HEK293 (cell line): Measurements from ENCODE around the gene MYO7A.

Source experiments
- CTCF ChIA-PET: fragments of 350-600 bp; formaldehyde crosslinking; extraction: SDS; loops from one replicate; lab custom pipeline; 2021; ENCODE audit warnings: antibody characterized with exemption; lab: Yijun Ruan, JAX
- POLR2A ChIA-PET: fragments of 300-600 bp; formaldehyde crosslinking; extraction: SDS; loops from one replicate; lab custom pipeline; 2020; ENCODE audit warnings: antibody characterized with exemption, inconsistent platforms; lab: Yijun Ruan, JAX
- H3K27ac ChIP-seq: fragments of 200-500 bp; sonication (Bioruptor generic); 2 replicates; pipeline ENCODE4 v1.5.1; 2014; ENCODE audit warnings: low read depth, low read length, control low read depth, inconsistent platforms; ENCODE audit errors: extremely low read depth
- H3K36me3 ChIP-seq, 2 experiments: fragments of 200-500 bp in 1 of 2; sonication (Bioruptor generic) in 1 of 2; 1 replicate in 1 of 2; 2 replicates in 1 of 2; pipeline ENCODE4 v1.5.1; 2014 to 2017; ENCODE audit warnings: inconsistent platforms in 2 of 2, low read length in 2 of 2; ENCODE audit not compliant: control insufficient read depth in 2 of 2, insufficient read depth in 1 of 2
- H3K4me1 ChIP-seq: fragments of 200-500 bp; sonication (Bioruptor generic); 2 replicates; pipeline ENCODE4 v1.5.1; 2014; ENCODE audit warnings: mild to moderate bottlenecking, low read length, inconsistent platforms; ENCODE audit not compliant: control insufficient read depth, insufficient read depth
- H3K4me3 ChIP-seq: 2 replicates; pipeline ENCODE4 v1.5.1; 2011; ENCODE audit warnings: low read depth, mild to moderate bottlenecking, control low read depth, low read length, moderate library complexity
- H3K9me3 ChIP-seq: fragments of 200-500 bp; sonication (Bioruptor generic); 2 replicates; pipeline ENCODE4 v1.5.1; 2014; ENCODE audit warnings: low read depth, low read length, inconsistent platforms; ENCODE audit not compliant: control insufficient read depth, insufficient read depth
- KLF16 ChIP-seq: fragments of 450-650 bp; formaldehyde crosslinking; IDR thresholded peaks from 2 replicates; pipeline ENCODE4 v1.5.1; 2017; ENCODE audit warnings: missing biosample characterization, missing genetic modification characterization
- KLF8 ChIP-seq: fragments of 450-650 bp; formaldehyde crosslinking; IDR thresholded peaks from 2 replicates; pipeline ENCODE4 v1.5.1; 2016; ENCODE audit warnings: missing biosample characterization, missing genetic modification characterization
- REPIN1 ChIP-seq: fragments of 450-650 bp; formaldehyde crosslinking; IDR thresholded peaks from 2 replicates; pipeline ENCODE4 v1.5.1; 2017; ENCODE audit warnings: missing biosample characterization, missing genetic modification characterization, low read depth
- YY2 ChIP-seq: fragments of 450-650 bp; formaldehyde crosslinking; IDR thresholded peaks from 2 replicates; pipeline ENCODE4 v1.5.1; 2016; ENCODE audit warnings: missing biosample characterization, missing genetic modification characterization
- ZFP69B ChIP-seq: fragments of 450-650 bp; formaldehyde crosslinking; IDR thresholded peaks from 2 replicates; pipeline ENCODE4 v1.5.1; 2016; ENCODE audit warnings: missing biosample characterization, missing genetic modification characterization
- ZNF114 ChIP-seq: fragments of 450-650 bp; formaldehyde crosslinking; IDR thresholded peaks from 2 replicates; pipeline ENCODE4 v1.5.0; 2017; ENCODE audit warnings: missing biosample characterization, missing genetic modification characterization
- ZNF248 ChIP-seq: fragments of 450-650 bp; formaldehyde crosslinking; IDR thresholded peaks from 2 replicates; pipeline ENCODE4 v1.5.1; 2017; ENCODE audit warnings: missing biosample characterization, missing genetic modification characterization
- ZNF404 ChIP-seq: fragments of 450-650 bp; formaldehyde crosslinking; IDR thresholded peaks from 2 replicates; pipeline ENCODE4 v1.5.1; 2017; ENCODE audit warnings: missing biosample characterization, missing genetic modification characterization
- ZNF426 ChIP-seq: fragments of 450-650 bp; formaldehyde crosslinking; IDR thresholded peaks from 2 replicates; pipeline ENCODE4 v1.5.1; 2017; ENCODE audit warnings: missing biosample characterization, missing genetic modification characterization, mild to moderate bottlenecking, inconsistent platforms, moderate library complexity
- ZNF433 ChIP-seq: fragments of 450-650 bp; formaldehyde crosslinking; IDR thresholded peaks from 2 replicates; pipeline ENCODE4 v1.5.1; 2016; ENCODE audit warnings: missing biosample characterization, missing genetic modification characterization, low read depth
- ZNF473 ChIP-seq: fragments of 450-650 bp; formaldehyde crosslinking; IDR thresholded peaks from 2 replicates; pipeline ENCODE4 v1.5.1; 2017; ENCODE audit warnings: missing biosample characterization, missing genetic modification characterization
- ZNF521 ChIP-seq: fragments of 450-650 bp; formaldehyde crosslinking; IDR thresholded peaks from 2 replicates; pipeline ENCODE4 v1.5.1; 2017; ENCODE audit warnings: missing biosample characterization, mild to moderate bottlenecking, missing genetic modification characterization
- ZNF530 ChIP-seq: fragments of 450-650 bp; formaldehyde crosslinking; IDR thresholded peaks from 2 replicates; pipeline ENCODE4 v1.5.1; 2016; ENCODE audit warnings: low read depth, missing biosample characterization, missing genetic modification characterization
- ZNF549 ChIP-seq: fragments of 450-650 bp; IDR thresholded peaks from 2 replicates; pipeline ENCODE4 v1.5.1; 2018; ENCODE audit warnings: missing biosample characterization, missing genetic modification characterization, mild to moderate bottlenecking, inconsistent platforms, moderate library complexity
- ZNF571 ChIP-seq: fragments of 450-650 bp; formaldehyde crosslinking; IDR thresholded peaks from 2 replicates; pipeline ENCODE4 v1.5.0; 2017; ENCODE audit warnings: missing biosample characterization, missing genetic modification characterization
- ZNF610 ChIP-seq: fragments of 450-650 bp; formaldehyde crosslinking; IDR thresholded peaks from 2 replicates; pipeline ENCODE4 v1.5.1; 2016; ENCODE audit warnings: missing biosample characterization, missing genetic modification characterization, borderline replicate concordance
- ZNF785 ChIP-seq: fragments of 450-650 bp; formaldehyde crosslinking; IDR thresholded peaks from 2 replicates; pipeline ENCODE4 v1.5.1; 2016; ENCODE audit warnings: missing biosample characterization, missing genetic modification characterization
- TF ChIP-seq, protein P1 (sequence below): fragments of 450-650 bp; IDR thresholded peaks from 2 replicates; pipeline ENCODE4 v1.5.1; 2018; ENCODE audit warnings: missing biosample characterization, missing genetic modification characterization
- TF ChIP-seq, protein P2 (sequence below): fragments of 450-650 bp; formaldehyde crosslinking; IDR thresholded peaks from 2 replicates; pipeline ENCODE4 v1.5.1; 2017; ENCODE audit warnings: missing biosample characterization, missing genetic modification characterization
- TF ChIP-seq, protein P3 (sequence below): fragments of 450-650 bp; formaldehyde crosslinking; IDR thresholded peaks from 2 replicates; pipeline ENCODE4 v1.5.1; 2016; ENCODE audit warnings: missing biosample characterization, missing genetic modification characterization, low read depth
- TF ChIP-seq, protein P4 (sequence below): fragments of 450-650 bp; formaldehyde crosslinking; IDR thresholded peaks from 2 replicates; pipeline ENCODE4 v1.5.1; 2016; ENCODE audit warnings: missing biosample characterization, missing genetic modification characterization
- TF ChIP-seq, protein P5 (sequence below): fragments of 450-650 bp; formaldehyde crosslinking; IDR thresholded peaks from 2 replicates; pipeline ENCODE4 v1.5.1; 2016; ENCODE audit warnings: missing biosample characterization, missing genetic modification characterization
- TF ChIP-seq, protein P6 (sequence below): fragments of 450-650 bp; formaldehyde crosslinking; IDR thresholded peaks from 2 replicates; pipeline ENCODE4 v1.5.1; 2016; ENCODE audit warnings: missing biosample characterization, missing genetic modification characterization
- TF ChIP-seq, protein P7 (sequence below): fragments of 450-650 bp; formaldehyde crosslinking; IDR thresholded peaks from 2 replicates; pipeline ENCODE4 v1.5.1; 2016; ENCODE audit warnings: missing biosample characterization, missing genetic modification characterization

MYO7A gene

DNA sequence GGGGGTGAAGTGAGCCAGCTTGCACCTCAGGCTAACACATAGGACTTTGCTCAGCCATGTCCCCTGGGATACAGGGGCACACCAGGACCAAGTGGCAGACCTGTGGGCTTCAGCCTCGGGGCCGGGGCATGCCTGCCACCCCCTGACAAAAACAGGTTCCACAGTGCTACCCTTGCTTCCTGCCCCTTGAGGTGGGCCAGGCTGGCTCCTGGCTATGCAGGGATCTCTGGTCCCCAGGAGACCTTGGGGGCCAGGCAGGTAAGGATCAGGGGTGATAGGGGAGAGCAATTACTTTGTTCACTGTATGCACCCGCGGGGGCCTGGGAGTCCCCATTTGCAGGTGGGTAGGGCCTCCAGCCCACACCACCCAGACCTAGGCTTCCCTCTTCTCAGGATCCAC is 2.4 kb upstream of the MYO7A start:
- H3K27ac ChIP-seq, result no peak overlapping the region
- H3K9me3 ChIP-seq, result no peaks in the 10 kb centered on the region
- no peak overlapping the region for H3K4me3 ChIP-seq
- no peaks in the 10 kb centered on the region; the same call in 1 of the 2 replicates for H3K4me1 ChIP-seq
- ChIA-PET POLR2A (no interaction called here), CTCF (interaction anchor here (1.1 to 4.3 kb wide), 2 partner anchors 10 to 62 kb away, joined by 3 to 95 read pairs; no protein-coding TSS in a partner anchor)
- no peak for TF ChIP-seq ZNF785 (tag by site-specific recombination)
- no peak for TF ChIP-seq ZNF530 (tag by site-specific recombination)
- TF ChIP-seq ZNF610 (tag by site-specific recombination), result no peak
- TF ChIP-seq, protein P1, sequence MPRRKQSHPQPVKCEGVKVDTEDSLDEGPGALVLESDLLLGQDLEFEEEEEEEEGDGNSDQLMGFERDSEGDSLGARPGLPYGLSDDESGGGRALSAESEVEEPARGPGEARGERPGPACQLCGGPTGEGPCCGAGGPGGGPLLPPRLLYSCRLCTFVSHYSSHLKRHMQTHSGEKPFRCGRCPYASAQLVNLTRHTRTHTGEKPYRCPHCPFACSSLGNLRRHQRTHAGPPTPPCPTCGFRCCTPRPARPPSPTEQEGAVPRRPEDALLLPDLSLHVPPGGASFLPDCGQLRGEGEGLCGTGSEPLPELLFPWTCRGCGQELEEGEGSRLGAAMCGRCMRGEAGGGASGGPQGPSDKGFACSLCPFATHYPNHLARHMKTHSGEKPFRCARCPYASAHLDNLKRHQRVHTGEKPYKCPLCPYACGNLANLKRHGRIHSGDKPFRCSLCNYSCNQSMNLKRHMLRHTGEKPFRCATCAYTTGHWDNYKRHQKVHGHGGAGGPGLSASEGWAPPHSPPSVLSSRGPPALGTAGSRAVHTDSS (tag by site-specific recombination), result no peak
- no peak for TF ChIP-seq ZNF473
- no peak for TF ChIP-seq ZNF248 (tag by site-specific recombination)
- TF ChIP-seq YY2 (tag by site-specific recombination), result no peak
- no peak for TF ChIP-seq REPIN1 (tag by site-specific recombination)
- no peak for TF ChIP-seq ZNF114 (tag by site-specific recombination)
- no peak for TF ChIP-seq ZNF571 (tag by site-specific recombination)
- TF ChIP-seq, protein P2, sequence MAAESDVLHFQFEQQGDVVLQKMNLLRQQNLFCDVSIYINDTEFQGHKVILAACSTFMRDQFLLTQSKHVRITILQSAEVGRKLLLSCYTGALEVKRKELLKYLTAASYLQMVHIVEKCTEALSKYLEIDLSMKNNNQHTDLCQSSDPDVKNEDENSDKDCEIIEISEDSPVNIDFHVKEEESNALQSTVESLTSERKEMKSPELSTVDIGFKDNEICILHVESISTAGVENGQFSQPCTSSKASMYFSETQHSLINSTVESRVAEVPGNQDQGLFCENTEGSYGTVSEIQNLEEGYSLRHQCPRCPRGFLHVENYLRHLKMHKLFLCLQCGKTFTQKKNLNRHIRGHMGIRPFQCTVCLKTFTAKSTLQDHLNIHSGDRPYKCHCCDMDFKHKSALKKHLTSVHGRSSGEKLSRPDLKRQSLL, result no peak
- no peak for TF ChIP-seq KLF16
- TF ChIP-seq ZNF549 (tag by site-specific recombination), result no peak
- TF ChIP-seq ZNF426 (tag by site-specific recombination), result no peak
- TF ChIP-seq KLF8, result no peak
- no peak for TF ChIP-seq ZNF404 (tag by site-specific recombination)
- TF ChIP-seq, all 188 proteins: peak for 0
- no peaks in the 10 kb centered on the region for H3K36me3 ChIP-seq

DNA sequence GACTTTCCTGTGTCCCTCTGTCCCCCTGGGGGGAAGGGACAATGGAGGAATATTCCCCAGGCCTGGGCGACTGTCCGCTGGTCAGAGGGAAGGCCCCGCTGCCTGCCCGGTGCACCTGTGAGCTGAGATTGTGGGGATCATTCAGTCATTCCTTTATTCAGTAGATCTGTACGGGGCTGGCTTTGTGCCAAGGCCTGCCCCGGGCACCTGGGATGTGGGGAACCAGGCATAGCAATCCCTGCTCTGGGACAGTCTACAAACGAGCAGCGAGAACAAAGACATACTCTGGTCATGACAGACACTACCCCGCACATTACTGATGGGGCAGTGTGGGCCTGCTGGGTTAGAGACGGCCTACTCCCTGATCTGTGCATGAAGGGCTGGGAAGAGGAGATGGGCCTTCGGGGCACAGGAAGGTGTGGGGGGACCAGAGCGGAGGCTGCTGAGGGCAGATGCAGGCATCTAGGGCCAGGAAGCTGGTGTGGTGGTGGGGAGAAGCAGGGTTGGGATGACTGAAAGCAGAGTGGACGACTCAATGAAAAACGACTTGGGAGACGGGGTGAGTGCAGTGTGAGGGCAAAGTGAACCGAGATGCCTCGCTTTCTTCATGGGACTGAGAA is 1.8 kb upstream of the MYO7A start:
- Histone ChIP-seq H3K4me3 (no peak overlapping the region), H3K4me1 (no peaks in the 10 kb centered on the region; the same call in 1 of the 2 replicates), H3K9me3 (no peaks in the 10 kb centered on the region), H3K36me3 (no peaks in the 10 kb centered on the region), H3K27ac (no peak overlapping the region)
- ChIA-PET CTCF (interaction anchor here (0.5 to 4.3 kb wide), 33 partner anchors 8 to 1001 kb away, joined by 3 to 95 read pairs (median 5); no protein-coding TSS in a partner anchor), POLR2A (no interaction called here)
- no peak for TF ChIP-seq ZNF433 (tag by site-specific recombination)
- TF ChIP-seq, protein P3, sequence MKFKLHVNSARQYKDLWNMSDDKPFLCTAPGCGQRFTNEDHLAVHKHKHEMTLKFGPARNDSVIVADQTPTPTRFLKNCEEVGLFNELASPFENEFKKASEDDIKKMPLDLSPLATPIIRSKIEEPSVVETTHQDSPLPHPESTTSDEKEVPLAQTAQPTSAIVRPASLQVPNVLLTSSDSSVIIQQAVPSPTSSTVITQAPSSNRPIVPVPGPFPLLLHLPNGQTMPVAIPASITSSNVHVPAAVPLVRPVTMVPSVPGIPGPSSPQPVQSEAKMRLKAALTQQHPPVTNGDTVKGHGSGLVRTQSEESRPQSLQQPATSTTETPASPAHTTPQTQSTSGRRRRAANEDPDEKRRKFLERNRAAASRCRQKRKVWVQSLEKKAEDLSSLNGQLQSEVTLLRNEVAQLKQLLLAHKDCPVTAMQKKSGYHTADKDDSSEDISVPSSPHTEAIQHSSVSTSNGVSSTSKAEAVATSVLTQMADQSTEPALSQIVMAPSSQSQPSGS (tag by site-specific recombination), result no peak
- TF ChIP-seq, protein P4, sequence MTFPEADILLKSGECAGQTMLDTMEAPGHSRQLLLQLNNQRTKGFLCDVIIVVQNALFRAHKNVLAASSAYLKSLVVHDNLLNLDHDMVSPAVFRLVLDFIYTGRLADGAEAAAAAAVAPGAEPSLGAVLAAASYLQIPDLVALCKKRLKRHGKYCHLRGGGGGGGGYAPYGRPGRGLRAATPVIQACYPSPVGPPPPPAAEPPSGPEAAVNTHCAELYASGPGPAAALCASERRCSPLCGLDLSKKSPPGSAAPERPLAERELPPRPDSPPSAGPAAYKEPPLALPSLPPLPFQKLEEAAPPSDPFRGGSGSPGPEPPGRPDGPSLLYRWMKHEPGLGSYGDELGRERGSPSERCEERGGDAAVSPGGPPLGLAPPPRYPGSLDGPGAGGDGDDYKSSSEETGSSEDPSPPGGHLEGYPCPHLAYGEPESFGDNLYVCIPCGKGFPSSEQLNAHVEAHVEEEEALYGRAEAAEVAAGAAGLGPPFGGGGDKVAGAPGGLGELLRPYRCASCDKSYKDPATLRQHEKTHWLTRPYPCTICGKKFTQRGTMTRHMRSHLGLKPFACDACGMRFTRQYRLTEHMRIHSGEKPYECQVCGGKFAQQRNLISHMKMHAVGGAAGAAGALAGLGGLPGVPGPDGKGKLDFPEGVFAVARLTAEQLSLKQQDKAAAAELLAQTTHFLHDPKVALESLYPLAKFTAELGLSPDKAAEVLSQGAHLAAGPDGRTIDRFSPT (tag by site-specific recombination), result no peak
- TF ChIP-seq, protein P5, sequence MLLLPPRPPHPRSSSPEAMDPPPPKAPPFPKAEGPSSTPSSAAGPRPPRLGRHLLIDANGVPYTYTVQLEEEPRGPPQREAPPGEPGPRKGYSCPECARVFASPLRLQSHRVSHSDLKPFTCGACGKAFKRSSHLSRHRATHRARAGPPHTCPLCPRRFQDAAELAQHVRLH (tag by site-specific recombination), result no peak
- TF ChIP-seq ZFP69B (tag by site-specific recombination), result no peak
- TF ChIP-seq, protein P6, sequence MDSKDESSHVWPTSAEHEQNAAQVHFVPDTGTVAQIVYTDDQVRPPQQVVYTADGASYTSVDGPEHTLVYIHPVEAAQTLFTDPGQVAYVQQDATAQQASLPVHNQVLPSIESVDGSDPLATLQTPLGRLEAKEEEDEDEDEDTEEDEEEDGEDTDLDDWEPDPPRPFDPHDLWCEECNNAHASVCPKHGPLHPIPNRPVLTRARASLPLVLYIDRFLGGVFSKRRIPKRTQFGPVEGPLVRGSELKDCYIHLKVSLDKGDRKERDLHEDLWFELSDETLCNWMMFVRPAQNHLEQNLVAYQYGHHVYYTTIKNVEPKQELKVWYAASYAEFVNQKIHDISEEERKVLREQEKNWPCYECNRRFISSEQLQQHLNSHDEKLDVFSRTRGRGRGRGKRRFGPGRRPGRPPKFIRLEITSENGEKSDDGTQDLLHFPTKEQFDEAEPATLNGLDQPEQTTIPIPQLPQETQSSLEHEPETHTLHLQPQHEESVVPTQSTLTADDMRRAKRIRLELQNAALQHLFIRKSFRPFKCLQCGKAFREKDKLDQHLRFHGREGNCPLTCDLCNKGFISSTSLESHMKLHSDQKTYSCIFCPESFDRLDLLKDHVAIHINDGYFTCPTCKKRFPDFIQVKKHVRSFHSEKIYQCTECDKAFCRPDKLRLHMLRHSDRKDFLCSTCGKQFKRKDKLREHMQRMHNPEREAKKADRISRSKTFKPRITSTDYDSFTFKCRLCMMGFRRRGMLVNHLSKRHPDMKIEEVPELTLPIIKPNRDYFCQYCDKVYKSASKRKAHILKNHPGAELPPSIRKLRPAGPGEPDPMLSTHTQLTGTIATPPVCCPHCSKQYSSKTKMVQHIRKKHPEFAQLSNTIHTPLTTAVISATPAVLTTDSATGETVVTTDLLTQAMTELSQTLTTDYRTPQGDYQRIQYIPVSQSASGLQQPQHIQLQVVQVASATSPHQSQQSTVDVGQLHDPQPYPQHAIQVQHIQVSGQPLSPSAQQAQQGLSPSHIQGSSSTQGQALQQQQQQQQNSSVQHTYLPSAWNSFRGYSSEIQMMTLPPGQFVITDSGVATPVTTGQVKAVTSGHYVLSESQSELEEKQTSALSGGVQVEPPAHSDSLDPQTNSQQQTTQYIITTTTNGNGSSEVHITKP, result no peak
- no peak for TF ChIP-seq ZNF521 (tag by site-specific recombination)
- TF ChIP-seq, protein P7, sequence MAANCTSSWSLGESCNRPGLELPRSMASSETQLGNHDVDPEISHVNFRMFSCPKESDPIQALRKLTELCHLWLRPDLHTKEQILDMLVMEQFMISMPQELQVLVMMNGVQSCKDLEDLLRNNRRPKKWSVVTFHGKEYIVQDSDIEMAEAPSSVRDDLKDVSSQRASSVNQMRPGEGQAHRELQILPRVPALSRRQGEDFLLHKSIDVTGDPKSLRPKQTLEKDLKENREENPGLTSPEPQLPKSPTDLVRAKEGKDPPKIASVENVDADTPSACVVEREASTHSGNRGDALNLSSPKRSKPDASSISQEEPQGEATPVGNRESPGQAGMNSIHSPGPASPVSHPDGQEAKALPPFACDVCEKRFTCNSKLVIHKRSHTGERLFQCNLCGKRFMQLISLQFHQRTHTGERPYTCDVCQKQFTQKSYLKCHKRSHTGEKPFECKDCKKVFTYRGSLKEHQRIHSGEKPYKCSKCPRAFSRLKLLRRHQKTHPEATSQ (tag by site-specific recombination), result no peak
